ENCODE data around the gene LAMA4. TPM values are rescaled to one million over a fixed set of nuclear protein-coding genes. Genes with fewer than 3 reads are reported as not detected.

LAMA4 gene
- total RNA-seq, 1 donor from 2014 or later, result 102 TPM

- no peaks in the 10 kb centered on the region for H3K36me3 Mint-ChIP-seq (ENCODE audit: low read depth)
- no peaks in the 10 kb centered on the region for H3K27me3 Mint-ChIP-seq (ENCODE audit: low read depth)
- no peak for TF ChIP-seq CTCF (IDR thresholded peaks at IDR 0.05)
- H3K4me3 Mint-ChIP-seq (ENCODE audit: unreplicated experiment), result no peak overlapping the region
- H3K4me1 Mint-ChIP-seq (ENCODE audit: low read depth), result peaks cover 9% of the 10 kb centered on the region
- DNase-seq (ENCODE audit: low spot score), result no peak
- H3K27ac Mint-ChIP-seq (ENCODE audit: unreplicated experiment), result no peak overlapping the region
- no peaks in the 10 kb centered on the region for H3K9me3 Mint-ChIP-seq (ENCODE audit: low read depth)
Observed at GRCh38 chr6:112061605-112062004, 192.8 kb downstream of the LAMA4 start.

Other genes with a start within 250 kb of the LAMA4 start
- not detected in 3 replicates for gene CCN6, start 200.5 kb downstream of the LAMA4 start, total RNA-seq
- gene TUBE1, start 167.1 kb downstream of the LAMA4 start, total RNA-seq, result 13.8 to 24.8 TPM (median 23.9 TPM) in 3 replicates
- gene FAM229B, start 167.0 kb downstream of the LAMA4 start, total RNA-seq, result 25.7 to 37.5 TPM (median 27.9 TPM) in 3 replicates
- gene RFPL4B, start 92.8 kb upstream of the LAMA4 start, total RNA-seq, result not detected in 3 replicates